ENCODE results near the gene MAPKAP1. TPM values are rescaled to one million over a fixed set of nuclear protein-coding genes. Genes with fewer than 3 reads are reported as not detected.
"Not testable (repeated sequence)": the region's sequence is repeated elsewhere in the genome, so short reads cannot be mapped to it uniquely, and the experiment has no call there.

MAPKAP1 gene
- polyA plus RNA-seq, 1 donor (not counting 4 experiments of a cell fraction or from before 2014, with no cell fraction given): 129 TPM

- Histone ChIP-seq H3K9me3 (ENCODE audit: control insufficient read depth, low read depth, low read length) (no peaks in the 10 kb centered on the region), H3K79me2 (ENCODE audit: control insufficient read depth, insufficient read depth, low read length) (no peaks in the 10 kb centered on the region), H3K4me3 (ENCODE audit: control insufficient read depth in 2 of 3, extremely low read depth in 1 of 3, insufficient read depth in 2 of 3, low read depth in 1 of 3, low read length in 3 of 3) (no peak overlapping the region), H3K36me3 (ENCODE audit: control insufficient read depth in 2 of 2, extremely low read depth in 1 of 2, insufficient read depth in 2 of 2, low read length in 2 of 2) (no peaks in the 10 kb centered on the region), H3K4me2 (ENCODE audit: control insufficient read depth, extremely low read depth, insufficient read depth, low read depth, low read length) (no peak overlapping the region), H3K4me1 (ENCODE audit: control insufficient read depth, extremely low read depth, insufficient read depth, low read length) (peaks cover 10% of the 10 kb centered on the region), H4K20me1 (ENCODE audit: control insufficient read depth, extremely low read depth, insufficient read depth, low read length) (no peaks in the 10 kb centered on the region), H3K27me3 (ENCODE audit: control insufficient read depth, extremely low read depth, insufficient read depth, low read length) (no peaks in the 10 kb centered on the region), H2AFZ (ENCODE audit: control insufficient read depth, low read length) (no peak overlapping the region), H3K27ac (ENCODE audit: control insufficient read depth, insufficient read depth, low read length) (no peak overlapping the region), H3K9ac (ENCODE audit: control insufficient read depth, extremely low read depth, insufficient read depth, low read length) (no peak overlapping the region), H3K9me1 (ENCODE audit: control insufficient read depth, extremely low read depth, insufficient read depth, low read length) (no peaks in the 10 kb centered on the region)
- dilution Hi-C loops (cut with MboI; ENCODE audit: extremely low pct_ligation_motif_present, low sequenced_read_pairs): no loop called here
- no peak for FAIRE-seq
- no peak for DNase-seq (ENCODE audit: low read depth, low spot score)
- no peak for TF ChIP-seq CTCF (optimal IDR thresholded peaks at IDR 0.05 in 1 of 3, IDR thresholded peaks at IDR 0.05 in 1 of 3, conservative IDR thresholded peaks at IDR 0.05 in 1 of 3; ENCODE audit: extremely low read depth in 1 of 3, insufficient read depth in 2 of 3, low read length in 3 of 3)
- no peak for TF ChIP-seq EZH2 (IDR thresholded peaks at IDR 0.05; ENCODE audit: low read length)
These were observed 302.3 kb downstream of the MAPKAP1 start for GRCh38 chr9:125404733-125405132.

- TF ChIP-seq CTCF (optimal IDR thresholded peaks at IDR 0.05 in 1 of 3, IDR thresholded peaks at IDR 0.05 in 1 of 3, conservative IDR thresholded peaks at IDR 0.05 in 1 of 3; ENCODE audit: extremely low read depth in 1 of 3, insufficient read depth in 2 of 3, low read length in 3 of 3) (no peak), EZH2 (IDR thresholded peaks at IDR 0.05; ENCODE audit: low read length) (no peak)
- no peak for FAIRE-seq
These were observed 306.0 kb downstream of the MAPKAP1 start for GRCh38 chr9:125400725-125401716.

GRCh38 chr9:125400232-125400631 lies 306.8 kb downstream of the MAPKAP1 start:
- H3K9me3 ChIP-seq (ENCODE audit: control insufficient read depth, low read depth, low read length); FAIRE-seq; H3K27ac ChIP-seq (ENCODE audit: control insufficient read depth, insufficient read depth, low read length); H3K9ac ChIP-seq (ENCODE audit: control insufficient read depth, extremely low read depth, insufficient read depth, low read length); H3K36me3 ChIP-seq (ENCODE audit: control insufficient read depth in 2 of 2, extremely low read depth in 1 of 2, insufficient read depth in 2 of 2, low read length in 2 of 2); H3K4me1 ChIP-seq (ENCODE audit: control insufficient read depth, extremely low read depth, insufficient read depth, low read length); DNase-seq (ENCODE audit: low read depth, low spot score); H4K20me1 ChIP-seq (ENCODE audit: control insufficient read depth, extremely low read depth, insufficient read depth, low read length); dilution Hi-C loops (cut with MboI; ENCODE audit: extremely low pct_ligation_motif_present, low sequenced_read_pairs); H3K4me2 ChIP-seq (ENCODE audit: control insufficient read depth, extremely low read depth, insufficient read depth, low read depth, low read length); H3K27me3 ChIP-seq (ENCODE audit: control insufficient read depth, extremely low read depth, insufficient read depth, low read length); H3K79me2 ChIP-seq (ENCODE audit: control insufficient read depth, insufficient read depth, low read length); H3K9me1 ChIP-seq (ENCODE audit: control insufficient read depth, extremely low read depth, insufficient read depth, low read length); H3K4me3 ChIP-seq (ENCODE audit: control insufficient read depth in 2 of 3, extremely low read depth in 1 of 3, insufficient read depth in 2 of 3, low read depth in 1 of 3, low read length in 3 of 3); H2AFZ ChIP-seq (ENCODE audit: control insufficient read depth, low read length): not testable (repeated sequence)

More at GRCh38 chr9:125400725-125401716, 306.0 kb downstream of the MAPKAP1 start:
- Histone ChIP-seq H3K9me3 (ENCODE audit: control insufficient read depth, low read depth, low read length) (no peaks in the 10 kb centered on the region), H2AFZ (ENCODE audit: control insufficient read depth, low read length) (no peak overlapping the region), H3K9ac (ENCODE audit: control insufficient read depth, extremely low read depth, insufficient read depth, low read length) (no peak overlapping the region), H3K4me1 (ENCODE audit: control insufficient read depth, extremely low read depth, insufficient read depth, low read length) (no peaks in the 10 kb centered on the region), H3K27ac (ENCODE audit: control insufficient read depth, insufficient read depth, low read length) (no peak overlapping the region), H3K4me3 (ENCODE audit: control insufficient read depth in 2 of 3, extremely low read depth in 1 of 3, insufficient read depth in 2 of 3, low read depth in 1 of 3, low read length in 3 of 3) (no peak overlapping the region), H4K20me1 (ENCODE audit: control insufficient read depth, extremely low read depth, insufficient read depth, low read length) (no peaks in the 10 kb centered on the region), H3K9me1 (ENCODE audit: control insufficient read depth, extremely low read depth, insufficient read depth, low read length) (no peaks in the 10 kb centered on the region), H3K36me3 (ENCODE audit: control insufficient read depth in 2 of 2, extremely low read depth in 1 of 2, insufficient read depth in 2 of 2, low read length in 2 of 2) (no peaks in the 10 kb centered on the region), H3K4me2 (ENCODE audit: control insufficient read depth, extremely low read depth, insufficient read depth, low read depth, low read length) (no peak overlapping the region), H3K79me2 (ENCODE audit: control insufficient read depth, insufficient read depth, low read length) (no peaks in the 10 kb centered on the region), H3K27me3 (ENCODE audit: control insufficient read depth, extremely low read depth, insufficient read depth, low read length) (no peaks in the 10 kb centered on the region)
- DNase-seq (ENCODE audit: low read depth, low spot score): no peak
- dilution Hi-C loops (cut with MboI; ENCODE audit: extremely low pct_ligation_motif_present, low sequenced_read_pairs): no loop called here

Data from keratinocyte (primary cell).